Stimulated activated CD4-positive, alpha-beta T cell treated with anti-CD3 and anti-CD28 coated beads, Interleukin-4, amount 100 ng/mL, for 4 hours (primary cell): ENCODE results near the gene CLSTN2.

Experiments
- DNase-seq, 2 experiments: peaks; one replicate each; pipeline ENCODE4 v3.0.0-alpha.2; 2020

CLSTN2 gene

GRCh38 chr3:140351466-140351865 lies 416.5 kb downstream of the CLSTN2 start:
- DNase-seq, result no peak

- DNase-seq, result no peak
These were observed 420.5 kb downstream of the CLSTN2 start for GRCh38 chr3:140355481-140355880.

- DNase-seq, result no peak
These were observed 423.7 kb downstream of the CLSTN2 start for GRCh38 chr3:140358686-140359085.

GRCh38 chr3:140359233-140359995 lies 424.4 kb downstream of the CLSTN2 start:
- DNase-seq, result no peak

- DNase-seq, result no peak
These were observed 425.3 kb downstream of the CLSTN2 start for GRCh38 chr3:140360332-140360731.

- DNase-seq, result no peak
These were observed 428.8 kb downstream of the CLSTN2 start for GRCh38 chr3:140363801-140364200.

GRCh38 chr3:140365872-140366697 lies 431.1 kb downstream of the CLSTN2 start:
- DNase-seq, result no peak

GRCh38 chr3:140368223-140368811 lies 433.3 kb downstream of the CLSTN2 start:
- no peak for DNase-seq

GRCh38 chr3:140370686-140371085 lies 435.7 kb downstream of the CLSTN2 start:
- DNase-seq, result no peak

GRCh38 chr3:140373234-140373633 lies 438.2 kb downstream of the CLSTN2 start:
- DNase-seq, result no peak

GRCh38 chr3:140375002-140375401 lies 440.0 kb downstream of the CLSTN2 start:
- DNase-seq, result no peak

GRCh38 chr3:140376136-140376889 lies 441.3 kb downstream of the CLSTN2 start:
- no peak for DNase-seq

GRCh38 chr3:140377644-140378043 lies 442.7 kb downstream of the CLSTN2 start:
- no peak for DNase-seq

GRCh38 chr3:140378571-140379340 lies 443.8 kb downstream of the CLSTN2 start:
- DNase-seq, result no peak

GRCh38 chr3:140384028-140384771 lies 449.2 kb downstream of the CLSTN2 start:
- no peak for DNase-seq

GRCh38 chr3:140384876-140385275 lies 449.9 kb downstream of the CLSTN2 start:
- no peak for DNase-seq

- DNase-seq, result no peak
These were observed 451.5 kb downstream of the CLSTN2 start for GRCh38 chr3:140386357-140387100.

GRCh38 chr3:140387244-140387643 lies 452.3 kb downstream of the CLSTN2 start:
- DNase-seq, result no peak

GRCh38 chr3:140388202-140388922 lies 453.4 kb downstream of the CLSTN2 start:
- no peak for DNase-seq

- DNase-seq, result no peak
These were observed 456.1 kb downstream of the CLSTN2 start for GRCh38 chr3:140391061-140391460.
